Sigmoid colon (tissue), 7 donors: ENCODE measurements around the gene GRHL1. TPM values are rescaled to one million over a fixed set of nuclear protein-coding genes. Genes with fewer than 3 reads are reported as not detected.

Experiments used
- DNase-seq: peaks from one replicate; pipeline ENCODE4 v3.0.0-alpha.2; 2019
- H3K27ac ChIP-seq, 4 donors: fragments of 200-600 bp; sonication (generic); one replicate each; pipeline ENCODE4 v1.5.1; 2016 to 2019; ENCODE audit warnings: mild to moderate bottlenecking in 1 of 4
- H3K27me3 ChIP-seq, 3 donors: fragments of 200-600 bp; sonication (generic); one replicate each; pipeline ENCODE4 v1.5.1; 2019; ENCODE audit warnings: mild to moderate bottlenecking in 1 of 3
- H3K36me3 ChIP-seq, 4 donors: fragments of 200-600 bp; sonication (generic); one replicate each; pipeline ENCODE4 v1.5.1; 2016 to 2019
- H3K4me1 ChIP-seq, 4 donors: fragments of 200-600 bp; sonication (generic); one replicate each; pipeline ENCODE4 v1.5.1; 2017 to 2019
- H3K4me3 ChIP-seq, 4 donors: fragments of 200-600 bp; sonication (generic); one replicate each; pipeline ENCODE4 v1.5.1; 2017 to 2019; ENCODE audit warnings: mild to moderate bottlenecking in 2 of 4, moderate library complexity in 1 of 4
- H3K9me3 ChIP-seq, 4 donors: fragments of 200-600 bp in 3 of 4; sonication (generic) in 3 of 4; one replicate each; pipeline versions ENCODE4 v1.5.1 to v1.6.1; 2013 to 2019
- CTCF ChIP-seq, 4 experiments: fragments of 450-650 bp in 3 of 4; fragments of 200-600 bp in 1 of 4; IDR thresholded peaks; one replicate each; pipeline ENCODE4 v1.5.1; 2016 to 2019; ENCODE audit warnings: antibody characterized with exemption in 4 of 4, mild to moderate bottlenecking in 3 of 4, moderate library complexity in 2 of 4
- EP300 ChIP-seq, 4 donors: sonication (generic); formaldehyde crosslinking; IDR thresholded peaks; one replicate each; pipeline ENCODE4 v1.6.1; 2017; ENCODE audit warnings: antibody characterized with exemption in 4 of 4
- POLR2A ChIP-seq, 2 donors: fragments of 450-650 bp; IDR thresholded peaks; one replicate each; pipeline ENCODE4 v1.6.1; 2016; ENCODE audit warnings: antibody characterized with exemption in 2 of 2, mild to moderate bottlenecking in 2 of 2, moderate library complexity in 2 of 2
- POLR2AphosphoS5 ChIP-seq, 4 donors: sonication (generic); formaldehyde crosslinking; IDR thresholded peaks; one replicate each; pipeline ENCODE4 v1.6.1; 2017; ENCODE audit warnings: antibody characterized with exemption in 4 of 4
- WGBS, 2 donors: extraction: QIAGEN DNeasy Blood & Tissue Kit; methylation state at CpG; one replicate each; pipeline ENCODE4 v1.1.7; 2013; 5-methylcytosine and 5-hydroxymethylcytosine counted together
- intact Hi-C: fragments of 100-400 bp; cut with DNase I; formaldehyde crosslinking; loops from one replicate; pipeline ENCODE4 v1.15.1; 2023
- polyA plus RNA-seq, 3 donors: library from polyadenylated mRNA; stranded (reverse); fragments of 200-250 nt; gene quantifications; one replicate each; pipeline ENCODE4 v1.2.3, GENCODE V29; 2013
- total RNA-seq, 4 donors: library from RNA; depleted of rRNA; stranded (reverse); fragments of >200 nt; gene quantifications; one replicate each; pipeline ENCODE4 v1.1.0, GENCODE V29; 2016
- donor health status: healthy with polysubstance abuse.
- donor health status: Bipolar disorder and iron deficiency.
- donor health status: healthy.

GRHL1 gene
- total and polyA plus RNA-seq, 7 donors = under 0.01 to 4.2 (median 1.4) TPM

GRCh38 chr2:10001586-10001985 is 50.1 kb downstream of the GRHL1 start:
- 71 to 81% methylated on average over 5 of the region's 5 CpGs for WGBS, 2 donors
- no peak overlapping the region for H3K27ac ChIP-seq
- H3K36me3 ChIP-seq = no peaks in the 10 kb centered on the region

GRCh38 chr2:10002109-10002508 is 50.6 kb downstream of the GRHL1 start:
- no peak overlapping the region for H3K4me3 ChIP-seq
- TF ChIP-seq POLR2AphosphoS5 (IDR thresholded peaks at IDR 0.05) = no peak
- no peak for TF ChIP-seq CTCF (IDR thresholded peaks at IDR 0.05)
- no peak for TF ChIP-seq EP300 (IDR thresholded peaks at IDR 0.05)
- no peak for TF ChIP-seq POLR2A (IDR thresholded peaks at IDR 0.05)
- H3K36me3 ChIP-seq = no peaks in the 10 kb centered on the region
- H3K4me1 ChIP-seq = peaks cover 0 to 11% (median 9%) of the 10 kb centered on the region in 4 donors
- H3K27me3 ChIP-seq = no peaks in the 10 kb centered on the region
- no peak for DNase-seq
- H3K9me3 ChIP-seq = no peaks in the 10 kb centered on the region
- 52 to 80% methylated on average over 5 of the region's 5 CpGs for WGBS, 2 donors
- H3K27ac ChIP-seq = no peak overlapping the region
- intact Hi-C loops = no loop called here

More at GRCh38 chr2:10001586-10001985, 50.1 kb downstream of the GRHL1 start:
- no peak for DNase-seq
- Histone ChIP-seq H3K4me3 (no peak overlapping the region), H3K27me3 (no peaks in the 10 kb centered on the region), H3K4me1 (peaks cover 0 to 10% (median 5%) of the 10 kb centered on the region in 4 donors), H3K9me3 (no peaks in the 10 kb centered on the region)
- intact Hi-C loops = no loop called here
- TF ChIP-seq CTCF (IDR thresholded peaks at IDR 0.05) (no peak), EP300 (IDR thresholded peaks at IDR 0.05) (no peak), POLR2AphosphoS5 (IDR thresholded peaks at IDR 0.05) (no peak), POLR2A (IDR thresholded peaks at IDR 0.05) (no peak)

GRCh38 chr2:10002681-10003080 is 51.2 kb downstream of the GRHL1 start:
- H3K9me3 ChIP-seq = no peaks in the 10 kb centered on the region
- H3K4me3 ChIP-seq = no peak overlapping the region
- H3K27ac ChIP-seq = no peak overlapping the region
- DNase-seq = peak; percentile 51
- no peaks in the 10 kb centered on the region for H3K36me3 ChIP-seq
- H3K27me3 ChIP-seq = no peaks in the 10 kb centered on the region
- intact Hi-C loops = no loop called here
- 94 to 95% methylated on average over 9 of the region's 9 CpGs for WGBS, 2 donors
- peaks cover 0 to 17% (median 14%) of the 10 kb centered on the region in 4 donors for H3K4me1 ChIP-seq
- TF ChIP-seq CTCF (IDR thresholded peaks at IDR 0.05) (no peak), POLR2A (IDR thresholded peaks at IDR 0.05) (no peak), POLR2AphosphoS5 (IDR thresholded peaks at IDR 0.05) (no peak), EP300 (IDR thresholded peaks at IDR 0.05) (no peak)

- TF ChIP-seq EP300 (IDR thresholded peaks at IDR 0.05) (peak in 2 of 4 donors; percentile 13 to 29), POLR2AphosphoS5 (IDR thresholded peaks at IDR 0.05) (peak in 1 of 4 donors; percentile 35), CTCF (IDR thresholded peaks at IDR 0.05) (no peak)
- no peak overlapping the region for H3K4me3 ChIP-seq
- no peaks in the 10 kb centered on the region for H3K36me3 ChIP-seq
- no peaks in the 10 kb centered on the region for H3K27me3 ChIP-seq
- 93 to 94% methylated on average over 20 of the region's 20 CpGs for WGBS, 2 donors
- intact Hi-C loops = no loop called here
- H3K27ac ChIP-seq = no peak overlapping the region
- H3K9me3 ChIP-seq = no peaks in the 10 kb centered on the region
- peaks cover 0 to 25% (median 22%) of the 10 kb centered on the region in 4 donors for H3K4me1 ChIP-seq
- DNase-seq = peak; percentile 39
Measured at GRCh38 chr2:10003206-10004125, 52.0 kb downstream of the GRHL1 start.
